Peyer's patch (tissue), 4 donors: ENCODE results near the gene KCTD7.

Experiments
- CTCF ChIP-seq, 6 experiments: fragments of 450-650 bp in 4 of 6; fragments of 200-600 bp in 2 of 6; sonication (generic) in 1 of 6; IDR thresholded peaks; one replicate each; pipeline ENCODE4 v1.5.1; 2017 to 2019; ENCODE audit warnings: antibody characterized with exemption in 6 of 6, mild to moderate bottlenecking in 3 of 6, moderate library complexity in 1 of 6
- POLR2A ChIP-seq, 2 donors: fragments of 450-650 bp; IDR thresholded peaks; one replicate each; pipeline ENCODE4 v1.5.1; 2017; ENCODE audit warnings: antibody characterized with exemption in 2 of 2, mild to moderate bottlenecking in 2 of 2, moderate library complexity in 2 of 2

- no peak for TF ChIP-seq CTCF (IDR thresholded peaks at IDR 0.05)
- no peak for TF ChIP-seq POLR2A (IDR thresholded peaks at IDR 0.05)
These were observed 40.0 kb downstream of the KCTD7 start for GRCh38 chr7:66668677-66669076.
